WTC11 (cell line): ENCODE results near the gene MEGF6. TPM values are rescaled to one million over a fixed set of nuclear protein-coding genes. Genes with fewer than 3 reads are reported as not detected.
A peak's percentile ranks its signal among the peaks of the same experiment; 100 is the strongest.

ENCODE experiments used
- ATAC-seq: fragments of 200-7000 bp; cut with Tn5 transposase; 2 replicates; pipeline ENCODE4 v1.10.0; 2021; ENCODE audit warnings: mild to moderate bottlenecking, moderate library complexity
- CTCF ChIA-PET: fragments of 300-600 bp; sonication (Branson Sonifier 250); formaldehyde crosslinking; loops from one replicate; lab custom pipeline; 2021; ENCODE audit warnings: antibody characterized with exemption; lab: Charles Lee
- POLR2A ChIA-PET: fragments of 350-600 bp; sonication (Branson Sonifier 250); formaldehyde crosslinking; loops from one replicate; lab custom pipeline; 2021; ENCODE audit warnings: antibody characterized with exemption; lab: Charles Lee
- DNase-seq: peaks from one replicate; pipeline ENCODE4 v3.0.0; 2021; ENCODE audit warnings: low spot score
- H3K27ac Mint-ChIP-seq: 2 replicates; pipeline ENCODE4 v1.8.0; 2021; ENCODE audit warnings: mixed read lengths
- H3K27me3 Mint-ChIP-seq: 2 replicates; pipeline ENCODE4 v1.8.0; 2021; ENCODE audit warnings: low read depth, mild to moderate bottlenecking, moderate library complexity, mixed read lengths
- H3K36me3 Mint-ChIP-seq: 2 replicates; pipeline ENCODE4 v1.8.0; 2021; ENCODE audit warnings: mixed read lengths
- H3K4me1 Mint-ChIP-seq: 2 replicates; pipeline ENCODE4 v1.8.0; 2022; ENCODE audit warnings: mixed read lengths
- H3K4me3 Mint-ChIP-seq: 2 replicates; pipeline ENCODE4 v1.8.0; 2021; ENCODE audit warnings: mild to moderate bottlenecking, moderate library complexity, mixed read lengths
- H3K9me3 Mint-ChIP-seq: 2 replicates; pipeline ENCODE4 v1.8.0; 2021; ENCODE audit warnings: mixed read lengths
- ARID4B ChIP-seq: sonication (generic); formaldehyde crosslinking; IDR thresholded peaks from 2 replicates; pipeline ENCODE4 v1.8.0; 2023; ENCODE audit warnings: missing genetic modification reagents, mild to moderate bottlenecking, borderline replicate concordance
- ATF1 ChIP-seq: sonication (generic); formaldehyde crosslinking; IDR thresholded peaks from 2 replicates; pipeline ENCODE4 v1.8.1; 2023; ENCODE audit warnings: mild to moderate bottlenecking, moderate library complexity, missing genetic modification reagents
- FOXJ3 ChIP-seq: sonication (generic); formaldehyde crosslinking; IDR thresholded peaks from 2 replicates; pipeline ENCODE4 v1.9.0; 2021; ENCODE audit warnings: missing genetic modification reagents, mild to moderate bottlenecking, borderline replicate concordance
- GRHL2 ChIP-seq: fragments of 250-450 bp; sonication (Bioruptor Pico); IDR thresholded peaks from 2 replicates; pipeline ENCODE4 v1.8.0; 2022; ENCODE audit warnings: mild to moderate bottlenecking, moderate library complexity; ENCODE audit not compliant: insufficient replicate concordance, severe bottlenecking
- RELA ChIP-seq: sonication (generic); formaldehyde crosslinking; IDR thresholded peaks from 2 replicates; pipeline ENCODE4 v1.8.1; 2022; ENCODE audit warnings: missing genetic modification reagents, mild to moderate bottlenecking, borderline replicate concordance
- ZNF219 ChIP-seq: sonication (generic); formaldehyde crosslinking; IDR thresholded peaks from 2 replicates; pipeline ENCODE4 v1.8.0; 2023; ENCODE audit warnings: missing genetic modification reagents, mild to moderate bottlenecking, borderline replicate concordance
- ZNF232 ChIP-seq: sonication (generic); formaldehyde crosslinking; IDR thresholded peaks from 2 replicates; pipeline ENCODE4 v1.8.0; 2022; ENCODE audit warnings: mild to moderate bottlenecking, missing genetic modification reagents
- ZNF532 ChIP-seq: fragments of 250-450 bp; sonication (Bioruptor Pico); IDR thresholded peaks from 2 replicates; pipeline ENCODE4 v1.9.0; 2021; ENCODE audit warnings: mild to moderate bottlenecking, borderline replicate concordance
- total RNA-seq: library from RNA; stranded (reverse); gene quantifications from 3 replicates; pipeline ENCODE4 v1.2.3, GENCODE V29; 2021
- TF ChIP-seq, protein P1 (sequence below): sonication (generic); formaldehyde crosslinking; IDR thresholded peaks from 2 replicates; pipeline ENCODE4 v1.8.1; 2023; ENCODE audit warnings: mild to moderate bottlenecking, missing genetic modification reagents, moderate library complexity
- TF ChIP-seq, protein P2 (sequence below): fragments of 250-450 bp; sonication (Bioruptor Pico); IDR thresholded peaks from 2 replicates; pipeline ENCODE4 v1.9.0; 2021; ENCODE audit warnings: mild to moderate bottlenecking
- TF ChIP-seq, protein P3 (sequence below): sonication (generic); formaldehyde crosslinking; IDR thresholded peaks from 2 replicates; pipeline ENCODE4 v1.8.0; 2022; ENCODE audit warnings: missing genetic modification reagents
- TF ChIP-seq, protein P4 (sequence below): fragments of 250-450 bp; sonication (Bioruptor Pico); IDR thresholded peaks from 2 replicates; pipeline ENCODE4 v1.9.0; 2021; ENCODE audit warnings: mild to moderate bottlenecking

Gene MEGF6
- total RNA-seq, 1 experiment from 2014 or later: 24.9 TPM

DNA sequence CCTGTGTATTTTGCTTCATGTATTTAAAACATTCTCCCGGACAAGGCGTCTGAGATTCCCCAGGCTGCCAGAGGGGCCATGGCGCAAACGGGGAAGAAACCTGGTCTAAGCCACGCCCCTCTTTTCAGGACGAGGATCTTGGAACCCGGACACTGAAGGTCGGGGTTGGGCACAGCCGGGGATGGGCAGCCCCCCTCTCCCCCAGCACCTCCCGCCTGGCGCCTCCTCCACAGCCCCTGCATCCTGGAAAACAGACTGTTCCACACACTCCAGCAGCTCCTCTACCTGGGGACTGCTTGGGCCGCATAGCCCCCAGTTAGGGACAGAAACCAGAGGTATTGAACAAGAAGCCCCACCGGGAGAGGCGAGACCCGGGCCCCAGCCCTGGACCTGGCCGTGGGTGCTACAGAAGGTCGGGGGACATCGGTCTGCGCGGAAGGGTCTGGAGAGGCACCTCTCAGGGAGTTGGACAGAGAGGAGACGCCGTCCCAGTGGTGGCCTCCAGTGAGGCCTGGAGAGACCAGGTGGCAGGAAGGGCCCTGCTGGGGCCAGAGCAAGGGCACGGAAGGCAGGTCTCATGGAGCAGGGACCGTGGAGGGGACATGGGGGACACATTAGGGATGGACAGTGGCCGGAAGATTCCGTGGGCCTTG lies 46.4 kb upstream of the MEGF6 start (continued):
- no peak for TF ChIP-seq RELA (CRISPR knock-in tag)
- TF ChIP-seq, all 79 proteins: peak for 0

DNA sequence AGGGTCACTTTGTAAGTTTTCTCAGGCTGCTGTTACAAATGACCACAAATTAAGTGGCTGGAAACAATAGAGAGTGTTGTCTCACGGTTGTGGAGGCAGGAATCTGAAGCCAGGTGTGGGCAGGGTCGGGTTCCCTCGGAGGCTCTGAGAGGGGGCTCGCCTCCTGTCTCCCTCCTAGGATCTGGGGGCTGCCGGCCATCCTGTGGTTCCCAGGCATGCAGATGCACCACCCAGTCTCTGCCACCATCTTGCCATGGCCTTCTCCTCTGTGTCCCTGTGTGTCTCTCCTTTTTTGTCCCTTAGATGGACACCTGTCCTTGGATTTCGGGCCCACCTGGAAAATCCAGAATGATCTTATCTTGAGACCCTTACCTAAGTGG lies 45.8 kb upstream of the MEGF6 start:
- ChIA-PET POLR2A (no interaction called here), CTCF (no interaction called here)
- no peaks in the 10 kb centered on the region for H3K36me3 Mint-ChIP-seq
- no peak overlapping the region for H3K4me3 Mint-ChIP-seq
- H3K9me3 Mint-ChIP-seq: no peaks in the 10 kb centered on the region
- H3K27me3 Mint-ChIP-seq: peaks cover 63% of the 10 kb centered on the region
- no peak overlapping the region for H3K27ac Mint-ChIP-seq
- DNase-seq (peak; percentile 10), ATAC-seq (no peak)
- peaks cover 12% of the 10 kb centered on the region for H3K4me1 Mint-ChIP-seq
- TF ChIP-seq FOXJ3 (CRISPR knock-in tag): no peak
- TF ChIP-seq, protein P1, sequence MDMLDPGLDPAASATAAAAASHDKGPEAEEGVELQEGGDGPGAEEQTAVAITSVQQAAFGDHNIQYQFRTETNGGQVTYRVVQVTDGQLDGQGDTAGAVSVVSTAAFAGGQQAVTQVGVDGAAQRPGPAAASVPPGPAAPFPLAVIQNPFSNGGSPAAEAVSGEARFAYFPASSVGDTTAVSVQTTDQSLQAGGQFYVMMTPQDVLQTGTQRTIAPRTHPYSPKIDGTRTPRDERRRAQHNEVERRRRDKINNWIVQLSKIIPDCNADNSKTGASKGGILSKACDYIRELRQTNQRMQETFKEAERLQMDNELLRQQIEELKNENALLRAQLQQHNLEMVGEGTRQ (CRISPR knock-in tag): no peak
- TF ChIP-seq ZNF232 (CRISPR knock-in tag): no peak
- TF ChIP-seq, protein P2, sequence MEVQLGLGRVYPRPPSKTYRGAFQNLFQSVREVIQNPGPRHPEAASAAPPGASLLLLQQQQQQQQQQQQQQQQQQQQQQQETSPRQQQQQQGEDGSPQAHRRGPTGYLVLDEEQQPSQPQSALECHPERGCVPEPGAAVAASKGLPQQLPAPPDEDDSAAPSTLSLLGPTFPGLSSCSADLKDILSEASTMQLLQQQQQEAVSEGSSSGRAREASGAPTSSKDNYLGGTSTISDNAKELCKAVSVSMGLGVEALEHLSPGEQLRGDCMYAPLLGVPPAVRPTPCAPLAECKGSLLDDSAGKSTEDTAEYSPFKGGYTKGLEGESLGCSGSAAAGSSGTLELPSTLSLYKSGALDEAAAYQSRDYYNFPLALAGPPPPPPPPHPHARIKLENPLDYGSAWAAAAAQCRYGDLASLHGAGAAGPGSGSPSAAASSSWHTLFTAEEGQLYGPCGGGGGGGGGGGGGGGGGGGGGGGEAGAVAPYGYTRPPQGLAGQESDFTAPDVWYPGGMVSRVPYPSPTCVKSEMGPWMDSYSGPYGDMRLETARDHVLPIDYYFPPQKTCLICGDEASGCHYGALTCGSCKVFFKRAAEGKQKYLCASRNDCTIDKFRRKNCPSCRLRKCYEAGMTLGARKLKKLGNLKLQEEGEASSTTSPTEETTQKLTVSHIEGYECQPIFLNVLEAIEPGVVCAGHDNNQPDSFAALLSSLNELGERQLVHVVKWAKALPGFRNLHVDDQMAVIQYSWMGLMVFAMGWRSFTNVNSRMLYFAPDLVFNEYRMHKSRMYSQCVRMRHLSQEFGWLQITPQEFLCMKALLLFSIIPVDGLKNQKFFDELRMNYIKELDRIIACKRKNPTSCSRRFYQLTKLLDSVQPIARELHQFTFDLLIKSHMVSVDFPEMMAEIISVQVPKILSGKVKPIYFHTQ (CRISPR knock-in tag): no peak
- no peak for TF ChIP-seq GRHL2 (CRISPR knock-in tag)
- no peak for TF ChIP-seq ZNF219 (CRISPR knock-in tag)
- TF ChIP-seq, protein P3, sequence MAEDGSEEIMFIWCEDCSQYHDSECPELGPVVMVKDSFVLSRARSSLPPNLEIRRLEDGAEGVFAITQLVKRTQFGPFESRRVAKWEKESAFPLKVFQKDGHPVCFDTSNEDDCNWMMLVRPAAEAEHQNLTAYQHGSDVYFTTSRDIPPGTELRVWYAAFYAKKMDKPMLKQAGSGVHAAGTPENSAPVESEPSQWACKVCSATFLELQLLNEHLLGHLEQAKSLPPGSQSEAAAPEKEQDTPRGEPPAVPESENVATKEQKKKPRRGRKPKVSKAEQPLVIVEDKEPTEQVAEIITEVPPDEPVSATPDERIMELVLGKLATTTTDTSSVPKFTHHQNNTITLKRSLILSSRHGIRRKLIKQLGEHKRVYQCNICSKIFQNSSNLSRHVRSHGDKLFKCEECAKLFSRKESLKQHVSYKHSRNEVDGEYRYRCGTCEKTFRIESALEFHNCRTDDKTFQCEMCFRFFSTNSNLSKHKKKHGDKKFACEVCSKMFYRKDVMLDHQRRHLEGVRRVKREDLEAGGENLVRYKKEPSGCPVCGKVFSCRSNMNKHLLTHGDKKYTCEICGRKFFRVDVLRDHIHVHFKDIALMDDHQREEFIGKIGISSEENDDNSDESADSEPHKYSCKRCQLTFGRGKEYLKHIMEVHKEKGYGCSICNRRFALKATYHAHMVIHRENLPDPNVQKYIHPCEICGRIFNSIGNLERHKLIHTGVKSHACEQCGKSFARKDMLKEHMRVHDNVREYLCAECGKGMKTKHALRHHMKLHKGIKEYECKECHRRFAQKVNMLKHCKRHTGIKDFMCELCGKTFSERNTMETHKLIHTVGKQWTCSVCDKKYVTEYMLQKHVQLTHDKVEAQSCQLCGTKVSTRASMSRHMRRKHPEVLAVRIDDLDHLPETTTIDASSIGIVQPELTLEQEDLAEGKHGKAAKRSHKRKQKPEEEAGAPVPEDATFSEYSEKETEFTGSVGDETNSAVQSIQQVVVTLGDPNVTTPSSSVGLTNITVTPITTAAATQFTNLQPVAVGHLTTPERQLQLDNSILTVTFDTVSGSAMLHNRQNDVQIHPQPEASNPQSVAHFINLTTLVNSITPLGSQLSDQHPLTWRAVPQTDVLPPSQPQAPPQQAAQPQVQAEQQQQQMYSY: no peak

DNA sequence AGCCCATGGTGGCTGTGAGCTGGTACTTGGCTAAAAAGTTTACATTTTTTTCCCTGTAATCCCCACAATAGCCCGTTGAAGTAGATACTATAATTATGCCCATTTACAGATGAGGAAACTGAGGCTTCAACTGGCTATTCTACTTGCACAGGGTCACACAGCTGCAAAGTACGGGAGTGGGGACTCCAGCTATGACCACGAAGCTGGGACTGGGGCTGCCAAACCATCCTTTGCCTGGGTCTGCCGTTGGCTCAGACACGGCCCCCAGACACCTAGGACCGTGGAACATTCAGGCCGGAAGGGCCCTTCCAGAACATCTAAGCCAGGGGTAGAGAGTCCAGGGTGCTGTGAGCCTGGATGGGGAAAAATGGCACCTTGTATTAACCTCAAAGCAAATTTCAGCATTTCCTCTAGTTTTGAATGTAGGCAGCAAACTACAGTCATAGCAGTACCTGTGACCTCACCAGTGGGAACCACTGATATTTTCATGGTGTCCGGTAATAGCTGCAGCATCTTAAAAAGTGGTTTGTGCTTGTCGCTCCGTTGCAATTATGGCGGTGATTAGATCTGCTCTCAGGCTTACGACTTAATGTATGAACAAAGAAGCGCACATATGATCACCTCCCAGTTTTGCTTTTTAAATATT lies 45.3 kb upstream of the MEGF6 start:
- ATAC-seq: no peak
- no peak overlapping the region for H3K4me3 Mint-ChIP-seq
- TF ChIP-seq ZNF532: no peak
- TF ChIP-seq, protein P4, sequence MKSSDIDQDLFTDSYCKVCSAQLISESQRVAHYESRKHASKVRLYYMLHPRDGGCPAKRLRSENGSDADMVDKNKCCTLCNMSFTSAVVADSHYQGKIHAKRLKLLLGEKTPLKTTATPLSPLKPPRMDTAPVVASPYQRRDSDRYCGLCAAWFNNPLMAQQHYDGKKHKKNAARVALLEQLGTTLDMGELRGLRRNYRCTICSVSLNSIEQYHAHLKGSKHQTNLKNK: no peak
- no peak for TF ChIP-seq ARID4B
- no peak for TF ChIP-seq ATF1 (CRISPR knock-in tag)
- TF ChIP-seq RELA (CRISPR knock-in tag): no peak
- H3K4me1 Mint-ChIP-seq: peaks cover 12% of the 10 kb centered on the region
- H3K36me3 Mint-ChIP-seq: no peaks in the 10 kb centered on the region
- H3K27me3 Mint-ChIP-seq: peaks cover 63% of the 10 kb centered on the region
- H3K27ac Mint-ChIP-seq: no peak overlapping the region
- peak; percentile 3 for DNase-seq
- H3K9me3 Mint-ChIP-seq: no peaks in the 10 kb centered on the region
- ChIA-PET CTCF (no interaction called here), POLR2A (no interaction called here)
